ENCODE results near the gene GPR146. TPM values are rescaled to one million over a fixed set of nuclear protein-coding genes. Genes with fewer than 3 reads are reported as not detected.

GPR146 gene
- total and polyA plus RNA-seq, 2 experiments from 2014 or later, result 2.6 to 5.2 TPM

DNA sequence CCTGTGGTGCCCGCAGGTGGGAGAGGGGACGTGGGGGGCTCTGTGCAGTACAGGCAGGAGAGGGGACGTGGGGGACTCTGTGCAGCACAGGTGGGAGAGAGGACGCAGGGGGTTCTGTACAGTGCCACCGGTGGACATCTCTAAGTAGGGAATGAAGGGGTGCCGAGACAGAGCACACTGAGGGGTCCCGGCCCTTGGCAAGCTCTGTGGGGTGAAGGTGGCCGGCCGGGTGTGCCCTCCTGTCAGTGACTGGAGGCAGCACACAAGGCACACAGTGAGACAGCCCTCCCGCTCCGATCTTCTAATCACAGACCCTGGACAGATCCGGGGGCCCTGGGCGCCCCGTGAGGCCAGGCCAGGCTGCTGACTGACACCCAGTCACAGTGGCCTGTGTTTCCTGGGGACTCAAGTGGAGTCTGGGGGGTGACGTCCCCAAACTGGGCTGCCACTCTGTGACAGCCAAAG, 11.2 kb downstream of the GPR146 start:
- Histone ChIP-seq H4K20me1 (ENCODE audit: insufficient read depth, poor library complexity, severe bottlenecking) (no peaks in the 10 kb centered on the region), H3K4me1 (ENCODE audit: insufficient read depth) (peaks cover 10% of the 10 kb centered on the region), H3K27me3 (no peaks in the 10 kb centered on the region), H3K4me3 (no peak overlapping the region), H3K9me2 (replicated peaks; ENCODE audit: insufficient read depth) (no peaks in the 10 kb centered on the region), H3K9me3 (ENCODE audit: low read depth) (no peaks in the 10 kb centered on the region), H3K79me2 (no peaks in the 10 kb centered on the region), H2AFZ (no peak overlapping the region), H3K36me3 (replicated peaks; ENCODE audit: insufficient read depth, low read depth) (no peaks in the 10 kb centered on the region), H3K4me2 (peak overlapping the region; percentile 33), H3K27ac (no peak overlapping the region)
- TF ChIP-seq EZH2phosphoT487 (IDR thresholded peaks at IDR 0.05; ENCODE audit: low read depth, severe bottlenecking, unreplicated experiment) (no peak), CTCF (IDR thresholded peaks at IDR 0.05; ENCODE audit: poor library complexity) (no peak), EZH2 (IDR thresholded peaks at IDR 0.05; ENCODE audit: borderline replicate concordance) (no peak)
- WGBS (ENCODE audit: low lambda C conversion rate, missing lambda C conversion rate), result 100% methylated on average over 9 of the region's 15 CpGs
- DNase-seq (ENCODE audit: low spot score), result no peak

- H3K4me1 ChIP-seq (ENCODE audit: insufficient read depth), result peaks cover 15% of the 10 kb centered on the region
- H3K9me3 ChIP-seq (ENCODE audit: low read depth), result no peaks in the 10 kb centered on the region
- H3K27ac ChIP-seq, result no peak overlapping the region
- H3K27me3 ChIP-seq, result no peaks in the 10 kb centered on the region
- DNase-seq (ENCODE audit: low spot score), result no peak
- H3K36me3 ChIP-seq (replicated peaks; ENCODE audit: insufficient read depth, low read depth), result no peaks in the 10 kb centered on the region
- H2AFZ ChIP-seq, result no peak overlapping the region
- no peaks in the 10 kb centered on the region for H3K79me2 ChIP-seq
- 88% methylated on average over 33 of the region's 36 CpGs for WGBS (ENCODE audit: low lambda C conversion rate, missing lambda C conversion rate)
- TF ChIP-seq CTCF (IDR thresholded peaks at IDR 0.05; ENCODE audit: poor library complexity), result no peak
- no peak for TF ChIP-seq EZH2phosphoT487 (IDR thresholded peaks at IDR 0.05; ENCODE audit: low read depth, severe bottlenecking, unreplicated experiment)
- no peak for TF ChIP-seq EZH2 (IDR thresholded peaks at IDR 0.05; ENCODE audit: borderline replicate concordance)
- H3K9me2 ChIP-seq (replicated peaks; ENCODE audit: insufficient read depth), result no peaks in the 10 kb centered on the region
- no peak overlapping the region for H3K4me2 ChIP-seq
- no peak overlapping the region for H3K4me3 ChIP-seq
- H4K20me1 ChIP-seq (ENCODE audit: insufficient read depth, poor library complexity, severe bottlenecking), result no peaks in the 10 kb centered on the region
These were observed 11.8 kb downstream of the GPR146 start for GRCh38 chr7:1055956-1056784.

GRCh38 chr7:1056785-1057410, 12.6 kb downstream of the GPR146 start:
- H2AFZ ChIP-seq, result no peak overlapping the region
- no peaks in the 10 kb centered on the region for H3K36me3 ChIP-seq (replicated peaks; ENCODE audit: insufficient read depth, low read depth)
- no peaks in the 10 kb centered on the region for H3K27me3 ChIP-seq
- H3K4me2 ChIP-seq, result no peak overlapping the region
- TF ChIP-seq EZH2 (IDR thresholded peaks at IDR 0.05; ENCODE audit: borderline replicate concordance) (no peak), EZH2phosphoT487 (IDR thresholded peaks at IDR 0.05; ENCODE audit: low read depth, severe bottlenecking, unreplicated experiment) (no peak), CTCF (IDR thresholded peaks at IDR 0.05; ENCODE audit: poor library complexity) (no peak)
- H3K4me1 ChIP-seq (ENCODE audit: insufficient read depth), result peaks cover 15% of the 10 kb centered on the region
- H3K4me3 ChIP-seq, result no peak overlapping the region
- WGBS (ENCODE audit: low lambda C conversion rate, missing lambda C conversion rate), result 98% methylated on average over 18 of the region's 27 CpGs
- H3K9me2 ChIP-seq (replicated peaks; ENCODE audit: insufficient read depth), result no peaks in the 10 kb centered on the region
- DNase-seq (ENCODE audit: low spot score), result no peak
- H3K9me3 ChIP-seq (ENCODE audit: low read depth), result no peaks in the 10 kb centered on the region
- H3K79me2 ChIP-seq, result no peaks in the 10 kb centered on the region
- H3K27ac ChIP-seq, result no peak overlapping the region
- H4K20me1 ChIP-seq (ENCODE audit: insufficient read depth, poor library complexity, severe bottlenecking), result no peaks in the 10 kb centered on the region
